ENCODE measurements around the gene ZBTB32.

Gene ZBTB32

GRCh38 chr19:35702223-35703012, 1.9 kb upstream of the ZBTB32 start (continued):
- TF ChIP-seq ZNF623 (tag by site-specific recombination; IDR thresholded peaks at IDR 0.05): no peak
- no peak for TF ChIP-seq MZF1 (tag by site-specific recombination; IDR thresholded peaks at IDR 0.05; ENCODE audit: borderline replicate concordance)
- no peak for TF ChIP-seq ZNF596 (tag by site-specific recombination; IDR thresholded peaks at IDR 0.05)
- TF ChIP-seq ELK4 (IDR thresholded peaks at IDR 0.05; ENCODE audit: borderline replicate concordance, low read depth, low read length): no peak
- peak; percentile 76 for TF ChIP-seq ZBTB26 (tag by site-specific recombination; optimal IDR thresholded peaks at IDR 0.05)
- no peak for TF ChIP-seq ZNF26 (tag by site-specific recombination; IDR thresholded peaks at IDR 0.05)
- TF ChIP-seq ZNF211 (tag by site-specific recombination; IDR thresholded peaks at IDR 0.05; ENCODE audit: low read depth): no peak
- TF ChIP-seq ZNF184 (tag by site-specific recombination; IDR thresholded peaks at IDR 0.05): no peak
- no peak for TF ChIP-seq SETDB1 (IDR thresholded peaks at IDR 0.05; ENCODE audit: insufficient read length, low read length)
- no peak for TF ChIP-seq ZNF707 (tag by site-specific recombination; IDR thresholded peaks at IDR 0.05)
- TF ChIP-seq ZNF555 (tag by site-specific recombination; conservative IDR thresholded peaks at IDR 0.05): no peak
- TF ChIP-seq ZNF416 (tag by site-specific recombination; IDR thresholded peaks at IDR 0.05): no peak
- TF ChIP-seq ZNF214 (tag by site-specific recombination; IDR thresholded peaks at IDR 0.05; ENCODE audit: borderline replicate concordance): no peak
- TF ChIP-seq ZIC2 (tag by site-specific recombination; IDR thresholded peaks at IDR 0.05): peak; percentile 98
- TF ChIP-seq ZSCAN5A (tag by site-specific recombination; IDR thresholded peaks at IDR 0.05): no peak
- TF ChIP-seq EGR2 (tag by site-specific recombination; IDR thresholded peaks at IDR 0.05; ENCODE audit: low read depth): 0 out of 2 replicates have a peak, but pooled peaks have one; percentile 25
- TF ChIP-seq ZNF16 (tag by site-specific recombination; IDR thresholded peaks at IDR 0.05; ENCODE audit: low read depth): no peak
- peak; percentile 87 for TF ChIP-seq ZBTB17 (tag by site-specific recombination; IDR thresholded peaks at IDR 0.05)
- no peak for TF ChIP-seq TSHZ1 (tag by site-specific recombination; IDR thresholded peaks at IDR 0.05; ENCODE audit: borderline replicate concordance)
- peak; percentile 80 for TF ChIP-seq KLF10 (tag by site-specific recombination; IDR thresholded peaks at IDR 0.05)
- peak; percentile 75; the same call in 1 of the 2 replicates for TF ChIP-seq GLIS1 (tag by site-specific recombination; IDR thresholded peaks at IDR 0.05)
- no peak for TF ChIP-seq ZSCAN23 (tag by site-specific recombination; IDR thresholded peaks at IDR 0.05)
- peak; percentile 85 for TF ChIP-seq ZNF391 (tag by site-specific recombination; IDR thresholded peaks at IDR 0.05; ENCODE audit: borderline replicate concordance, low read depth)
- TF ChIP-seq ZNF18 (tag by site-specific recombination; IDR thresholded peaks at IDR 0.05): peak; percentile 99
- no peak for TF ChIP-seq ZNF114 (tag by site-specific recombination; IDR thresholded peaks at IDR 0.05)
- peak; percentile 80 for TF ChIP-seq ZBTB20 (tag by site-specific recombination; IDR thresholded peaks at IDR 0.05)
- TF ChIP-seq ZNF510 (tag by site-specific recombination; IDR thresholded peaks at IDR 0.05; ENCODE audit: insufficient replicate concordance): no peak

Data from HEK293 (cell line).